ENCODE results near the gene SNX6.

Gene SNX6

GRCh38 chr14:34633742-34634141, 3.8 kb upstream of the SNX6 start:
- DNase-seq = no peak

DNA sequence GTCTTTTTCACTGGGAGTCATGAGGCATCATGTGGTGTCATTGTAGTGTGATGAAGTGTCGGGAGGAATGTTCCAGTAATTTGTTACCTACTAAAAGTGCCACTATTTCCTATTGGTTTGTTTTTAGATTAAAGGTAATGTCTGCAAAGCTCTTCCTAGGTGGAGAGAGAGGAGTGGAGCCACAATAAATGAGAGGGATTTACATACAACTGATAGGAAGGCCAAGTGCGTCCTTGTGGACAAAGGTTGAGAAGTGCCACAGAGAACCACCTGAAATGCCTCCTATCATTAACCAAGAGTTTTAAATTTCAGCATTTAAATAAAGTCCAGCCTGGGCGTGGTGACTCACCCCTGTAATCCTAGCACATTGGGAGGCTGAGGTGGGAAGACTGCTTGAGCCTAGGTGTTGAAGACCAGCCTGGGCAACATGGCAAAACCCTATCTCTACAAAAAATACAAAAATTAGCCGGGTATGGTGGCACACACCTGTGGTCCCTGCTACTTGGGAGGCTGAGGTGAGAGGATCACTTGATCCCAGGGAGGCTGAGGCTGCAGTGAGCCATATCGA, 2.5 kb upstream of the SNX6 start:
- DNase-seq = no peak

- DNase-seq = no peak
Observed at GRCh38 chr14:34629344-34629656, 648 bp downstream of the SNX6 start.

GRCh38 chr14:34628681-34629135, 1.2 kb downstream of the SNX6 start:
- DNase-seq = peak; percentile 14

- no peak for DNase-seq
Observed at GRCh38 chr14:34623506-34623905, 6.4 kb downstream of the SNX6 start.

DNA sequence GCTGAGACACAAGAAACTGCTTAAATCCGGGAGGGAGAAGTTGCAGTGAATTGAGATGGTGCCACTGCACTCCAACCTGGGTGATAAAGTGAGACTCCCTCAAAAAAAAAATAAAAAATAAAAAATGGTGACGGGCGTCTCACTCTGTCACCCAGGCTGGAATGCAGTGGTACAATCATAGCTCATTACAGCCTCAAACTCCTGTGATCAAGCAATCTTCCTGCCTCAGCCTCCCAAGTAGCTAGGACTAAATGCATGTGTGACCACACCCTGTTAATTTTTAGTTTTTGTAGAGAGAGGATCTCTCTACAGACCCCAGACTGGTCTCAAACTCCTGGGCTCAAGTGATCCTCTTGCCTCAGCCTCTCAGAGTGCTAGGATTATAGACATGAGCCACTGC, 9.1 kb downstream of the SNX6 start:
- DNase-seq = no peak

- DNase-seq = no peak
Observed at GRCh38 chr14:34620115-34620514, 9.8 kb downstream of the SNX6 start.

GRCh38 chr14:34619471-34619870, 10.5 kb downstream of the SNX6 start:
- DNase-seq = no peak

GRCh38 chr14:34616360-34616759, 13.6 kb downstream of the SNX6 start:
- no peak for DNase-seq

DNA sequence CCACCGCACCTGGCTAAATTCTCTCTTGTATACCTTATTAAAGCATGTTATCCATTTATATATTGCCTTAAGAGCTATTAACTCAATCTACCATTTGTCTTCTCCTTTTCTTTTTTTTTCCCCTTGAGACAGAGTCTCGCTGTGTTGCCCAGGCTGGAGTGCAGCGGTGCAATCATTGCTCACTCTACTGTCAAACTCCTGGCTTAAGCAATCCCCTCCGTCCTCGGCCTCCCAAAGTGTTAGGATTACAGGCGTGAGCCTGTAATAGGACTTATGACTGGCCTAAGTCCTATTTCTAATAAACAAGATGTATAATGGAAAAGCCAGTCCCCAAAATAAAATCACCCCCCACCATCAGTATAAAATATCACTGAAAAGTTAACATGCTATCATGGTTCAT, 14.4 kb downstream of the SNX6 start:
- no peak for DNase-seq

DNA sequence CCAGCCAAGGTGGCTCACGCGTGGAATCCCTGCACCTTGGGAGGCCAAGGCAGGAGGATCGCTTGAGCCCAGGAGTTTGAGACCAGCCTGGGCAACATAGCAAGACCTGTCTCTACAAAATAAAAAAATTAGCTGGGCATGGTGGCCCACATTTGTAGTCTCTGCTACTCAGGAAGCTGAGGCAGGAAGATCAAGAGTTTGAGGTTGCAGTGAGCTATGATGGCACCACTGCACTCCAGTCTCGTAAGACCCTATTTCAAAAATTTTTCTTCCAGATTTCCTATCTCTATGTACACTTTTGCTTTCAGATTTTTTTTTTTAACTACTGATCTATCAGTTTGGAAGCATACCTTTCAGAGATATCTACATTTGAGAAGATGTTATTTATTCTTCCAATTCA, 15.3 kb downstream of the SNX6 start:
- no peak for DNase-seq

- DNase-seq = no peak
Observed at GRCh38 chr14:34610101-34610500, 19.8 kb downstream of the SNX6 start.

DNA sequence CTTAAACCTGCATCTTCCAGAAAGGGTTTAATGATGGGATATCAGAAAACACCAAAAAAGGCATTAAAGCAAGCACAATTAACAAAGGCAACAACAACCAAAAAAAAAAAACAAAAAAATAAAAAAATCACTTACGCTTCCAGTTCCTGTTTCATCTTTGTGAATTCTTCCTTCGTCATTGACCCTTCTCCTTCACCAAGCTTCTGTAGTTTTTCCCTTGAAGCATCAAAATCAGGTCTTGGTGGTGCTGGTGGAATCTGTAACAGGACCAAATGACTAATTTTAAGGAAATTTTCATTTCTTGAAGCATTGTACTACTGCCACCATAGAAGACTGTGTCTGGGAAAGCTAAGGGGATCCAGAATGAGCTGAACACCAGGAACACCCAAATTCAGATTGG, 24.5 kb downstream of the SNX6 start:
- no peak for DNase-seq

GRCh38 chr14:34604995-34605394, 25.0 kb downstream of the SNX6 start:
- no peak for DNase-seq

DNA sequence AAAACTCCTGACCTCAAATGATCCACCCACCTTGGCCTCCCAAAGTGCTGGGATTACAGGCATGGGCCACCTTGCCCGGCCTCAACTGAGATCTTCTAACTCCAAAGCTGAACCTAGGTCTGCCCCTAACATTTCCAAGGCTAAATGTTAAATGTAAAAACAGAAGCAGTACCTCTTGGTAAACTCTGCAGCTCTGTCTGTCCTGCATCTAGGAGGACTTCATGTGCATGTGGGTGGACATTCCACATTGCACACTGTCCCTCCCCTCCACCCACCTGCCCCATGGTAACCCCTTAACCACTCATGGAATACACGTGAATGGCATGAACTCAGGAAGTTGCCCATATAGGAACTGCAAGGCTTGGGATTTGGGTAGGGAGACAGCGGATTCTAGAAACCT, 33.1 kb downstream of the SNX6 start:
- no peak for DNase-seq

GRCh38 chr14:34593740-34594375, 36.1 kb downstream of the SNX6 start:
- DNase-seq = no peak

DNA sequence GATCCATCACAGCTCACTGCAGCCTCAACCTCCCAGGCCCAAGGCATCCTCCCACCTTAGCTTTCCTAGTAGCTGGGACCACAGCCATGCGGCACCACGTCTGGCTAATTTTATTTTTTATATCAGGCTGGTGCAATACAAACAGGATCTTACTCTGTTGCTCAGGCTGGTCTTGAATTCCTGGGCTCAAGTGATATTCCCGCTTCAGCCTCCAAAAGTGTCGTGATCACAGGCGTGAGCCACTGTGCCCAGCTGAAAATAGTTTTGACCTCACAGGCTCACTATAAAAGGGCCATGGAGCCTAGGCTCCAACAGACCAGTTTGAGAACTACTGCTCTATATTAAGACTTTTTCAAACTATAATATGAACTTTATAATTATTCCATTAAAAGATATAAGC, 37.3 kb downstream of the SNX6 start:
- no peak for DNase-seq

DNA sequence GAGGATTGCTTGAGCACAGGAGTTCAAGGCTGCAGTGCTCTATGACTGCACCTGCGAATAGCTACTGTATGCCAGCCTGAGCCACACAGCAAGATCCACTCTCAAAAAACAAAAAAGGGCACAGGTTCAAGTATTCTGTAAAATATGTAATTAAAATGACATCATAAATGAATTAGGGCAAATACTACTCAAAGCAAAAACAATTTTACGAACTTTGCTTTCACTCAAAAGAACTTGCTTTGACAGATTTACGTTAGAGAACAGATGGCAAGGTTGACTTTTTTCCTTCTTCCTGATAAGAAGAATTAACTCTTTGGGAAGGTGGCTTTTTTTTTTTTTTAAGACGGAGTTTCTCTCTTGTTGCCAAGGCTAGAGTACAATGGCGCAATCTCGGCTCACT, 46.4 kb downstream of the SNX6 start:
- no peak for DNase-seq

DNA sequence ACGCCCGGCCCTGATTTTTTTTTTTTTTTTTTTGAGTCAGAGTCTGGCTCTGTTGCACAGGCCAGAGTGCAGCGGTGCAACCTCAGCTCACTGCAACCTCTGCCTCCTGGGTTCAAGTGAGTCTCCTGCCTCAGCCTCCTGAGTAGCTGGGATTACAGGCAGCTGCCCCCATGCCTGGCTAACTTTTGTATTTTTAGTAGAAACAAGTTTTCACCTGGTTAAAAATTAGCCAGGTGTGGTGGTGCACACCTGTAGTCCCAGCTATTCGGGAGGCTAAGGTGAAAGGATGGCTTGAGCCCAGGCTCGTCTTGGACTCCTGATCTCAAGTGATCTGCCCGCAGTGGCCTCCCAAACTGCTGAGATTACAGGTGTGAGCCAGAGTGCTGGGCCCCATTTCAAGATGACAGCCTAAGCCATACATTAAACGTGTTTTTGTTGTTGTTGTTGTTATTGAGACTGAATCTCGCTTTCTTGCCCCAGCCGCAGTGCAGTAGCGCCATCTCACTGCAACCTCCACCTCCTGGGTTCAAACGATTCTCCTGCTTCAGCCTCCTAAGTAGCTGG, 47.7 kb downstream of the SNX6 start:
- DNase-seq = no peak

GRCh38 chr14:34580381-34580780, 49.6 kb downstream of the SNX6 start:
- no peak for DNase-seq

- no peak for DNase-seq
Observed at GRCh38 chr14:34571771-34572170, 58.2 kb downstream of the SNX6 start.

DNA sequence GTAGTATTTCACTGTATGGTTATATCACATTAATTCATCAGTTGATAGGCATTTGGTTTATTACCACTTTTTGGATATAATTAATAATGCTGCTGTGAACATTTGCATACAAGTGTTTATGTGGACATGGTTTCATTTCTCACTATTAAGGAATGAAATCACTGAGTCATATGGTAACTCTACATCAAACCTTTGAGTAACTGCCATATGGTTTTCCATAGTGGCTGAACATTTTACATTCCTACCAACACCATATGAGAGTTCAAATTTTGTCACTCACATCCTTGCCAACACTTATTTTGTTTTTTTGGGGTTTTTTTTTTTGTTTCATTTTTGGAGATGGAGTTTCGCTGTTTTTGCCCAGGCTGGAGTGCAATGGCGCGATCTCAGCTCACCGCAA, 60.2 kb downstream of the SNX6 start:
- DNase-seq = no peak

DNA sequence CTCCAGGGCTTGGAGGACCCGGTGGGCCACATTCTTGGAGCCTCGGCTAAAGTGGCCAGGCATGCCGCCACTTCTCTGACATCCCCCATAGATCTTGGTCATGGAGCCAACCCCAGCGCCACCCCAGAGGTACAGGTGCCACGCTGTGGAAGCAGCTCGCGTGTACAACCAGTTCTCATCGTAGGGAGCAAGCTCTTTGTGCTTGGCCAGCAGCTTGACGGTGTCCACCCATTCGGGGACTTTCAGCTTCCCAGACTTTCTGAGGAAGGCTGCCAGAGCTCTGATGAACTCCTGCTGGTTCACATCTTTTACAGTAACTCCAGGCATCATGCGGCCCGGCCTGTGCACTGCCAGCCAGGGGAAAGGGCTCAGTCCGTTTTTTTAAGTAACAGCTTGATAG, 61.1 kb downstream of the SNX6 start:
- DNase-seq = no peak

- DNase-seq = no peak
Observed at GRCh38 chr14:34562776-34563150, 67.2 kb downstream of the SNX6 start.
